Type B pancreatic cell (in vitro differentiated cells): ENCODE measurements around the gene LZTR1. TPM values are rescaled to one million over a fixed set of nuclear protein-coding genes. Genes with fewer than 3 reads are reported as not detected.

Experiments
- DNase-seq: peaks from one replicate; pipeline ENCODE4 v3.0.0; 2021; ENCODE audit warnings: mixed read lengths; ENCODE audit not compliant: unreplicated experiment; ENCODE audit errors: extremely low spot score
- H3K27ac Mint-ChIP-seq: 2 replicates; pipeline ENCODE4 v1.8.0; 2021; ENCODE audit warnings: mild to moderate bottlenecking, mixed read lengths
- H3K27me3 Mint-ChIP-seq: 2 replicates; pipeline ENCODE4 v1.8.0; 2021; ENCODE audit warnings: mixed read lengths
- H3K36me3 Mint-ChIP-seq: 2 replicates; pipeline ENCODE4 v1.8.0; 2021; ENCODE audit warnings: mixed read lengths
- H3K4me1 Mint-ChIP-seq: one replicate; pipeline ENCODE4 v1.8.0; 2021; ENCODE audit warnings: mixed read lengths; ENCODE audit not compliant: unreplicated experiment
- H3K4me3 Mint-ChIP-seq: 2 replicates; pipeline ENCODE4 v1.8.0; 2021; ENCODE audit warnings: mild to moderate bottlenecking, mixed read lengths
- H3K9me3 Mint-ChIP-seq: 2 replicates; pipeline ENCODE4 v1.8.0; 2021; ENCODE audit warnings: mixed read lengths
- total RNA-seq: library from RNA; stranded (reverse); gene quantifications from 2 replicates; pipeline ENCODE4 v1.2.1, GENCODE V29; 2021; ENCODE audit warnings: low replicate concordance
- TF ChIP-seq, protein P1 (sequence below): fragments of 200-600 bp; sonication (generic); conservative IDR thresholded peaks from 2 replicates; pipeline ENCODE4 v1.5.0; 2021; ENCODE audit warnings: antibody characterized with exemption, mild to moderate bottlenecking

Gene LZTR1
- total RNA-seq, 1 donor from 2014 or later = 102 TPM

GRCh38 chr22:20992456-20993303 is 10.6 kb downstream of the LZTR1 start:
- Mint-ChIP-seq H3K27me3 (no peaks in the 10 kb centered on the region), H3K36me3 (no peaks in the 10 kb centered on the region), H3K27ac (no peak overlapping the region)

GRCh38 chr22:20993304-20994127 is 11.4 kb downstream of the LZTR1 start:
- Mint-ChIP-seq H3K9me3 (no peaks in the 10 kb centered on the region), H3K36me3 (no peaks in the 10 kb centered on the region)

More at GRCh38 chr22:20992456-20993303, 10.6 kb downstream of the LZTR1 start:
- Mint-ChIP-seq H3K4me3 (no peak overlapping the region), H3K9me3 (no peaks in the 10 kb centered on the region), H3K4me1 (no peaks in the 10 kb centered on the region)
- TF ChIP-seq, protein P1, sequence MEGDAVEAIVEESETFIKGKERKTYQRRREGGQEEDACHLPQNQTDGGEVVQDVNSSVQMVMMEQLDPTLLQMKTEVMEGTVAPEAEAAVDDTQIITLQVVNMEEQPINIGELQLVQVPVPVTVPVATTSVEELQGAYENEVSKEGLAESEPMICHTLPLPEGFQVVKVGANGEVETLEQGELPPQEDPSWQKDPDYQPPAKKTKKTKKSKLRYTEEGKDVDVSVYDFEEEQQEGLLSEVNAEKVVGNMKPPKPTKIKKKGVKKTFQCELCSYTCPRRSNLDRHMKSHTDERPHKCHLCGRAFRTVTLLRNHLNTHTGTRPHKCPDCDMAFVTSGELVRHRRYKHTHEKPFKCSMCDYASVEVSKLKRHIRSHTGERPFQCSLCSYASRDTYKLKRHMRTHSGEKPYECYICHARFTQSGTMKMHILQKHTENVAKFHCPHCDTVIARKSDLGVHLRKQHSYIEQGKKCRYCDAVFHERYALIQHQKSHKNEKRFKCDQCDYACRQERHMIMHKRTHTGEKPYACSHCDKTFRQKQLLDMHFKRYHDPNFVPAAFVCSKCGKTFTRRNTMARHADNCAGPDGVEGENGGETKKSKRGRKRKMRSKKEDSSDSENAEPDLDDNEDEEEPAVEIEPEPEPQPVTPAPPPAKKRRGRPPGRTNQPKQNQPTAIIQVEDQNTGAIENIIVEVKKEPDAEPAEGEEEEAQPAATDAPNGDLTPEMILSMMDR = no peak
- no peak for DNase-seq

GRCh38 chr22:20994128-20994901 is 12.2 kb downstream of the LZTR1 start:
- no peaks in the 10 kb centered on the region for H3K4me1 Mint-ChIP-seq
- TF ChIP-seq, protein P1 = no peak
- no peaks in the 10 kb centered on the region for H3K9me3 Mint-ChIP-seq
- DNase-seq = peak; percentile 70
- H3K27ac Mint-ChIP-seq = no peak overlapping the region
- H3K27me3 Mint-ChIP-seq = no peaks in the 10 kb centered on the region
- H3K36me3 Mint-ChIP-seq = no peaks in the 10 kb centered on the region
- H3K4me3 Mint-ChIP-seq = no peak overlapping the region

More at GRCh38 chr22:20993304-20994127, 11.4 kb downstream of the LZTR1 start:
- H3K4me1 Mint-ChIP-seq = no peaks in the 10 kb centered on the region
- H3K4me3 Mint-ChIP-seq = no peak overlapping the region
- DNase-seq = no peak
- H3K27me3 Mint-ChIP-seq = no peaks in the 10 kb centered on the region
- TF ChIP-seq, protein P1 = no peak
- no peak overlapping the region for H3K27ac Mint-ChIP-seq

- DNase-seq = peak; percentile 66
- no peaks in the 10 kb centered on the region for H3K4me1 Mint-ChIP-seq
- H3K4me3 Mint-ChIP-seq = no peak overlapping the region
- no peak overlapping the region for H3K27ac Mint-ChIP-seq
- no peaks in the 10 kb centered on the region for H3K36me3 Mint-ChIP-seq
- H3K9me3 Mint-ChIP-seq = no peaks in the 10 kb centered on the region
- TF ChIP-seq, protein P1 = no peak
- H3K27me3 Mint-ChIP-seq = no peaks in the 10 kb centered on the region
These were observed 12.8 kb downstream of the LZTR1 start for GRCh38 chr22:20994902-20995241.

GRCh38 chr22:20995329-20996030 is 13.4 kb downstream of the LZTR1 start:
- Mint-ChIP-seq H3K27ac (no peak overlapping the region), H3K27me3 (no peaks in the 10 kb centered on the region), H3K9me3 (no peaks in the 10 kb centered on the region), H3K4me1 (no peaks in the 10 kb centered on the region), H3K4me3 (no peak overlapping the region), H3K36me3 (no peaks in the 10 kb centered on the region)
- TF ChIP-seq, protein P1 = no peak
- no peak for DNase-seq
